HCT116 (cell line): ENCODE data around the gene S100A7. TPM values are rescaled to one million over a fixed set of nuclear protein-coding genes. Genes with fewer than 3 reads are reported as not detected.

Experiments used
- ATAC-seq: fragments of 200-7000 bp; cut with Tn5 transposase; 2 replicates; pipeline ENCODE4 v1.9.1; 2020; ENCODE audit warnings: mild to moderate bottlenecking, moderate library complexity
- BruUV-seq: library from RNA; stranded (reverse); fragments of 400-500 nt; replicated peaks from 2 replicates; lab custom pipeline; 2021; lab: Mats Ljungman, UMichigan
- CTCF ChIA-PET: fragments of 300-600 bp; sonication (Branson Sonifier 250); formaldehyde crosslinking; loops from one replicate; lab custom pipeline; 2021; ENCODE audit warnings: antibody characterized with exemption; lab: Charles Lee
- POLR2A ChIA-PET: fragments of 300-600, 350-600 bp; sonication (Branson Sonifier 250); formaldehyde crosslinking; loops from one replicate; lab custom pipeline; 2021; ENCODE audit warnings: antibody characterized with exemption; lab: Charles Lee
- RAD21 ChIA-PET, 2 experiments: fragments of 300-600 bp; sonication (Branson Sonifier 250); formaldehyde crosslinking; loops; one replicate each; lab custom pipeline; 2023; ENCODE audit warnings: low total read pairs in 2 of 2; ENCODE audit not compliant: uncharacterized antibody in 2 of 2, unreplicated experiment in 2 of 2, low non-redundant PET in 1 of 2; lab: Charles Lee
- DNase-seq: peaks from one replicate; pipeline ENCODE4 v3.0.0-alpha.2; 2010; ENCODE audit warnings: low read depth, low spot score
- H2AFZ ChIP-seq: fragments of 200-600 bp; shearing (Covaris generic), sonication (generic); 2 replicates; pipeline ENCODE4 v1.6.1; 2017; ENCODE audit warnings: low read depth, mixed run types, mixed read lengths, antibody characterized with exemption, low read length; ENCODE audit not compliant: poor library complexity, severe bottlenecking
- H3K27ac ChIP-seq: 2 replicates; pipeline ENCODE4 v1.5.1; 2012; ENCODE audit warnings: low read depth, low read length
- H3K27me3 ChIP-seq: fragments of 200-600 bp; sonication (generic); 2 replicates; pipeline ENCODE4 v1.6.1; 2016; ENCODE audit warnings: mixed run types, low read length, mixed read lengths; ENCODE audit not compliant: insufficient read depth
- H3K36me3 ChIP-seq, 2 experiments: fragments of 200-500 bp in 1 of 2; fragments of 200-600 bp in 1 of 2; sonication (Bioruptor generic) in 1 of 2; sonication (generic) in 1 of 2; 2 replicates each; pipeline versions ENCODE4 v1.5.1 to v1.6.1; 2014 to 2016; ENCODE audit warnings: low read length in 2 of 2, inconsistent platforms in 1 of 2, mixed read lengths in 1 of 2, mixed run types in 1 of 2; ENCODE audit not compliant: insufficient read depth in 2 of 2, control insufficient read depth in 1 of 2
- H3K4me1 ChIP-seq, 2 experiments: fragments of 200-600 bp in 1 of 2; sonication (generic) in 1 of 2; 2 replicates each; pipeline versions ENCODE4 v1.5.1 to v1.6.1; 2012 to 2017; ENCODE audit warnings: low read length in 2 of 2, inconsistent platforms in 1 of 2, mild to moderate bottlenecking in 1 of 2, mixed read lengths in 1 of 2, mixed run types in 1 of 2, moderate library complexity in 1 of 2; ENCODE audit not compliant: insufficient read depth in 2 of 2, control insufficient read depth in 1 of 2
- H3K4me2 ChIP-seq: fragments of 200-600 bp; sonication (generic); 2 replicates; pipeline ENCODE4 v1.6.1; 2017; ENCODE audit warnings: mixed run types, low read length, mixed read lengths
- H3K4me3 ChIP-seq, 2 experiments: fragments of 200-600 bp in 1 of 2; sonication (generic) in 1 of 2; replicated peaks in 1 of 2; 2 replicates each; pipeline ENCODE4 v1.5.1; 2011 to 2016; ENCODE audit warnings: low read length in 2 of 2, control low read depth in 1 of 2, low read depth in 1 of 2, mild to moderate bottlenecking in 1 of 2, mixed read lengths in 1 of 2, mixed run types in 1 of 2
- H3K79me2 ChIP-seq: fragments of 200-600 bp; sonication (generic); 2 replicates; pipeline ENCODE4 v1.6.1; 2017; ENCODE audit warnings: mild to moderate bottlenecking, mixed run types, low read length, moderate library complexity, mixed read lengths; ENCODE audit not compliant: insufficient read depth
- H3K9ac ChIP-seq: fragments of 200-600 bp; sonication (generic); 2 replicates; pipeline ENCODE4 v1.6.1; 2016; ENCODE audit warnings: low read length, mixed read lengths
- H3K9me2 ChIP-seq: fragments of 200-600 bp; sonication (generic), shearing (Covaris generic); 2 replicates; pipeline ENCODE4 v1.6.1; 2017; ENCODE audit warnings: mixed run types, mild to moderate bottlenecking, moderate library complexity; ENCODE audit not compliant: insufficient read depth
- H3K9me3 ChIP-seq, 2 experiments: fragments of 200-500 bp in 1 of 2; fragments of 200-600 bp in 1 of 2; sonication (Bioruptor generic) in 1 of 2; sonication (generic) in 1 of 2; 2 replicates each; pipeline ENCODE4 v1.6.1; 2014 to 2017; ENCODE audit warnings: low read length in 2 of 2, mixed read lengths in 2 of 2, inconsistent platforms in 1 of 2, low read depth in 1 of 2, mild to moderate bottlenecking in 1 of 2, mixed run types in 1 of 2, moderate library complexity in 1 of 2; ENCODE audit not compliant: control insufficient read depth in 1 of 2, insufficient read depth in 1 of 2
- H4K20me1 ChIP-seq: fragments of 200-600 bp; sonication (generic), shearing (Covaris generic); 2 replicates; pipeline ENCODE4 v1.6.1; 2017; ENCODE audit warnings: mixed run types, mild to moderate bottlenecking, moderate library complexity; ENCODE audit not compliant: insufficient read depth
- ELF1 ChIP-seq: IDR thresholded peaks from 2 replicates; pipeline ENCODE4 v1.6.1; 2012; ENCODE audit warnings: low read depth, borderline replicate concordance
- POLR2AphosphoS5 ChIP-seq: IDR thresholded peaks from 2 replicates; pipeline ENCODE4 v1.6.1; 2011; ENCODE audit warnings: mild to moderate bottlenecking, low read depth, low read length, moderate library complexity
- SRF ChIP-seq: IDR thresholded peaks from 2 replicates; pipeline ENCODE4 v1.6.1; 2012; ENCODE audit warnings: low read depth
- intact Hi-C: fragments of 100-400 bp; cut with micrococcal nuclease; formaldehyde crosslinking; loops from 2 replicates; pipeline ENCODE4 v1.10.0; 2022
- total RNA-seq: library from RNA; stranded (reverse); gene quantifications from one replicate; pipeline ENCODE4 v1.2.1, GENCODE V29; 2021; ENCODE audit not compliant: unreplicated experiment

S100A7 gene
- total RNA-seq, 1 experiment from 2014 or later = not detected

- ChIA-PET RAD21 (no interaction called here), CTCF (no interaction called here), POLR2A (interaction anchor here (0.6 kb wide), 1 partner anchor 162 kb away, joined by 3 read pairs; no protein-coding TSS in a partner anchor)
- Histone ChIP-seq H4K20me1 (no peaks in the 10 kb centered on the region), H3K4me3 (no peak overlapping the region), H3K79me2 (no peaks in the 10 kb centered on the region), H3K36me3 (no peaks in the 10 kb centered on the region), H2AFZ (no peak overlapping the region), H3K4me1 (no peaks in the 10 kb centered on the region), H3K9me3 (no peaks in the 10 kb centered on the region; a peak in 2 of 4 replicates), H3K27me3 (peaks cover 24% of the 10 kb centered on the region), H3K27ac (no peak overlapping the region), H3K4me2 (no peak overlapping the region), H3K9me2 (no peaks in the 10 kb centered on the region), H3K9ac (no peak overlapping the region)
- TF ChIP-seq POLR2AphosphoS5 = no peak
- TF ChIP-seq ELF1 = no peak
- no peak for DNase-seq
- BruUV-seq = no TSS peak
- intact Hi-C loops = no loop called here
- no peak for ATAC-seq
Measured at GRCh38 chr1:153476491-153477093, 16.1 kb upstream of the S100A7 start.

GRCh38 chr1:153475282-153475681 lies 14.8 kb upstream of the S100A7 start:
- no peak overlapping the region for H3K27ac ChIP-seq
- no TSS peak for BruUV-seq
- ChIA-PET POLR2A (no interaction called here), CTCF (no interaction called here)
- DNase-seq = no peak
- H3K9me3 ChIP-seq = peaks cover 0 to 3% of the 10 kb centered on the region in 2 experiments; a peak in 2 of 4 replicates
- H3K36me3 ChIP-seq = no peaks in the 10 kb centered on the region
- intact Hi-C loops = no loop called here
- no peaks in the 10 kb centered on the region for H3K79me2 ChIP-seq
- no peak overlapping the region for H3K9ac ChIP-seq
- TF ChIP-seq SRF = no peak
- TF ChIP-seq, all 23 proteins: peak for 0
- RAD21 ChIA-PET = no interaction called here
- H4K20me1 ChIP-seq = no peaks in the 10 kb centered on the region
- no peak overlapping the region for H3K4me3 ChIP-seq
- H2AFZ ChIP-seq = no peak overlapping the region
- peaks cover 16% of the 10 kb centered on the region for H3K27me3 ChIP-seq
- no peak overlapping the region for H3K4me2 ChIP-seq
- no peak for ATAC-seq
- H3K9me2 ChIP-seq = no peaks in the 10 kb centered on the region
- H3K4me1 ChIP-seq = no peaks in the 10 kb centered on the region
